Non-pigmented ciliary epithelial cell (primary cell): ENCODE measurements around the gene GLIPR1L2.
"Not testable (repeated sequence)": the region's sequence is repeated elsewhere in the genome, so short reads cannot be mapped to it uniquely, and the experiment has no call there.

Experiments used
- DNase-seq: peaks from one replicate; pipeline ENCODE4 v3.0.0-alpha.2; 2010; ENCODE audit warnings: low read depth

The GLIPR1L2 gene

GRCh38 chr12:75437564-75437963 lies 46.7 kb downstream of the GLIPR1L2 start:
- DNase-seq, result no peak

- no peak for DNase-seq
Observed at GRCh38 chr12:75438059-75438754, 47.3 kb downstream of the GLIPR1L2 start.

GRCh38 chr12:75439048-75439447 lies 48.2 kb downstream of the GLIPR1L2 start:
- no peak for DNase-seq

GRCh38 chr12:75439930-75440329 lies 49.0 kb downstream of the GLIPR1L2 start:
- DNase-seq, result no peak

- not testable (repeated sequence) for DNase-seq
Observed at GRCh38 chr12:75441687-75442449, 51.0 kb downstream of the GLIPR1L2 start.

GRCh38 chr12:75442454-75442853 lies 51.6 kb downstream of the GLIPR1L2 start:
- DNase-seq, result not testable (repeated sequence)

GRCh38 chr12:75443709-75444108 lies 52.8 kb downstream of the GLIPR1L2 start:
- no peak for DNase-seq

GRCh38 chr12:75444429-75445136 lies 53.7 kb downstream of the GLIPR1L2 start:
- DNase-seq, result peak; percentile 36

- DNase-seq, result not testable (repeated sequence)
Observed at GRCh38 chr12:75445137-75445507, 54.2 kb downstream of the GLIPR1L2 start.

GRCh38 chr12:75446857-75447256 lies 56.0 kb downstream of the GLIPR1L2 start:
- DNase-seq, result peak; percentile 32

GRCh38 chr12:75447691-75448393 lies 57.0 kb downstream of the GLIPR1L2 start:
- DNase-seq, result no peak

- DNase-seq, result peak; percentile 38
Observed at GRCh38 chr12:75452675-75453330, 61.9 kb downstream of the GLIPR1L2 start.

- no peak for DNase-seq
Observed at GRCh38 chr12:75455839-75456238, 65.0 kb downstream of the GLIPR1L2 start.

- DNase-seq, result no peak
Observed at GRCh38 chr12:75457191-75457590, 66.3 kb downstream of the GLIPR1L2 start.

- not testable (repeated sequence) for DNase-seq
Observed at GRCh38 chr12:75457866-75458265, 67.0 kb downstream of the GLIPR1L2 start.

- no peak for DNase-seq
Observed at GRCh38 chr12:75459755-75460154, 68.9 kb downstream of the GLIPR1L2 start.

GRCh38 chr12:75460204-75460603 lies 69.3 kb downstream of the GLIPR1L2 start:
- DNase-seq, result no peak

- DNase-seq, result no peak
Observed at GRCh38 chr12:75471902-75472890, 81.3 kb downstream of the GLIPR1L2 start.

- DNase-seq, result no peak
Observed at GRCh38 chr12:75474116-75474515, 83.2 kb downstream of the GLIPR1L2 start.

- no peak for DNase-seq
Observed at GRCh38 chr12:75476071-75476470, 85.2 kb downstream of the GLIPR1L2 start.
